T-cell (primary cell): ENCODE results near the gene PPP3CB. TPM values are rescaled to one million over a fixed set of nuclear protein-coding genes. Genes with fewer than 3 reads are reported as not detected.

ENCODE experiments used
- ATAC-seq, 4 experiments: fragments of 200-7000 bp in 3 of 4; fragments of 150-1000 bp in 1 of 4; cut with Tn5 transposase; replicated peaks in 1 of 4; 1 replicate in 3 of 4; 2 replicates in 1 of 4; pipeline ENCODE4 v1.10.0; 2021; ENCODE audit warnings: moderate library complexity in 3 of 4, mild to moderate bottlenecking in 2 of 4, moderate number of reproducible peaks in 1 of 4
- CTCF ChIA-PET, 2 donors: fragments of 300-600 bp; sonication (Branson Sonifier 250); formaldehyde crosslinking; loops; one replicate each; lab custom pipeline; 2022; ENCODE audit warnings: antibody characterized with exemption in 2 of 2; lab: Charles Lee
- POLR2A ChIA-PET, 2 donors: fragments of 300-600 bp; sonication (Branson Sonifier 250); formaldehyde crosslinking; loops; one replicate each; lab custom pipeline; 2022; ENCODE audit warnings: antibody characterized with exemption in 2 of 2; lab: Charles Lee
- DNase-seq, 35 experiments: peaks; one replicate each; pipeline versions ENCODE4 v3.0.0 to v3.0.0-alpha.2; 2013 to 2023
- H3K27ac ChIP-seq: one replicate; pipeline ENCODE4 v1.5.1; 2013; ENCODE audit warnings: low read length
- H3K27me3 ChIP-seq, 2 experiments: replicated peaks in 1 of 2; 1 replicate in 1 of 2; 2 replicates in 1 of 2; pipeline versions ENCODE4 v1.6.1 to v1.7.0; 2013; ENCODE audit warnings: low read length in 1 of 2, mixed read lengths in 1 of 2; ENCODE audit not compliant: control insufficient read depth in 2 of 2, insufficient read depth in 2 of 2; ENCODE audit errors: extremely low read depth in 1 of 2
- H3K36me3 ChIP-seq, 2 donors: 1 replicate in 1 of 2; 2 replicates in 1 of 2; pipeline versions ENCODE4 v1.6.1 to v1.7.0; 2013; ENCODE audit warnings: low read length in 1 of 2; ENCODE audit not compliant: control insufficient read depth in 2 of 2, insufficient read depth in 1 of 2; ENCODE audit errors: extremely low read depth in 1 of 2
- H3K4me1 ChIP-seq, 2 experiments: 1 replicate in 1 of 2; 2 replicates in 1 of 2; pipeline versions ENCODE4 v1.6.1 to v1.7.0; 2013; ENCODE audit warnings: low read length in 2 of 2, mixed read lengths in 1 of 2; ENCODE audit not compliant: insufficient read depth in 2 of 2, control insufficient read depth in 1 of 2; ENCODE audit errors: extremely low read depth in 1 of 2
- H3K4me3 ChIP-seq, 2 donors: 1 replicate in 1 of 2; 2 replicates in 1 of 2; pipeline versions ENCODE4 v1.5.1 to v1.7.0; 2013; ENCODE audit warnings: mild to moderate bottlenecking in 2 of 2, low read length in 1 of 2, moderate library complexity in 1 of 2; ENCODE audit not compliant: control insufficient read depth in 1 of 2; ENCODE audit errors: extremely low read depth in 1 of 2
- H3K9me3 ChIP-seq: 2 replicates; pipeline ENCODE4 v1.7.0; 2013
- H3K27ac Mint-ChIP-seq, 2 donors: one replicate each; pipeline ENCODE4 v1.8.0; 2020 to 2021; ENCODE audit warnings: mild to moderate bottlenecking in 2 of 2, mixed read lengths in 2 of 2
- H3K27me3 Mint-ChIP-seq, 2 donors: one replicate each; pipeline ENCODE4 v1.8.0; 2021 to 2022; ENCODE audit warnings: mixed read lengths in 2 of 2
- H3K36me3 Mint-ChIP-seq: one replicate; pipeline ENCODE4 v1.8.0; 2021; ENCODE audit warnings: mixed read lengths
- H3K4me1 Mint-ChIP-seq, 3 donors: one replicate each; pipeline ENCODE4 v1.8.0; 2020 to 2022; ENCODE audit warnings: mixed read lengths in 3 of 3, mild to moderate bottlenecking in 1 of 3
- H3K4me3 Mint-ChIP-seq, 3 donors: one replicate each; pipeline ENCODE4 v1.8.0; 2020 to 2022; ENCODE audit warnings: mild to moderate bottlenecking in 3 of 3, mixed read lengths in 3 of 3, moderate library complexity in 3 of 3
- H3K9me3 Mint-ChIP-seq, 3 donors: one replicate each; pipeline ENCODE4 v1.8.0; 2020 to 2022; ENCODE audit warnings: mixed read lengths in 3 of 3
- WGBS: methylation state at CpG from one replicate; pipeline ENCODE4 v1.1.5; 2013; ENCODE audit warnings: missing lambda C conversion rate; ENCODE audit not compliant: insufficient coverage; 5-methylcytosine and 5-hydroxymethylcytosine counted together
- total RNA-seq, 35 experiments: library from RNA in 6 of 35; stranded (reverse) in 6 of 35; fragments of 120-200 nt in 1 of 35; gene quantifications; one replicate each; pipeline versions ENCODE4 v1.2.1 to v1.2.4 and lab custom pipeline; 2013 to 2026

PPP3CB gene
- total RNA-seq, 5 donors from 2014 or later (not counting 1 experiment from before 2014, with no cell fraction given), result 35.5 to 39.5 (median 37.0) TPM

DNA sequence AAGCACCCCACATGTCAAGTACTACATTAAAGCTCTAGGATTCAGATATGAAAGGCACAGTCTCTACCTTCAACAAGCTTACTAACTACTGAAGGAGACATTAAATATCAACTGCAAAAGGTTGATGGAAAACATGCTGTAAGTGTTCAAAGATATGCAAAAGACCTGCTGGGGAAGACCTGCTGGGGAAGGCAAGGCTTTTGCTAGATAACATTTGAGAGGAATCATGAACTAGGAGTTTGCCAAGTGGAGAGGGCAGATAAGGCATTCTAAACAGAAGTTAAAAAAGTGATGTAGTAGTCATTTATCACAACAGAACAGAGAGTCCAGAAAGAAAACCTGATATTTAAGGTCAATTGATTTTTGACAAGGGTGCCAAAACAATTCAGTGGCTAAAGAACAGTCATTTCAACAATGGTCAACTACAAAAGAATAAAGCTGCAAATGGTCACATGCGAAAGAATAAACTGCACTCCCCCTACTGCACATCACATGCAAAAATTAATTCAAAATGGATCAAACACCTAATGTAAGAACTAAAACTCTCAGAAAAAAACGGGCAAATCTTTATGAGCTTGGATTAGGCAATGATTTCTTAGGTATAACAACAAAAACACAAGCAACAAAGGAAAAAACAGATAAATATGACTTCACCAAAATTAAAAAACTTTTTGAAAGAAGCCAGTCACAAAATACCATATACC is 39.5 kb downstream of the PPP3CB start:
- H3K27ac ChIP-seq, result no peak overlapping the region
- no peaks in the 10 kb centered on the region for H3K4me1 ChIP-seq
- peaks cover 0 to 3% (median 2%) of the 10 kb centered on the region in 3 donors for H3K4me1 Mint-ChIP-seq
- ChIA-PET POLR2A (interaction anchor here in 1 of 2 donors (0.6 kb wide), 1 partner anchor 143 kb away, joined by 3 read pairs; no protein-coding TSS in a partner anchor), CTCF (no interaction called here)
- no peak overlapping the region for H3K27ac Mint-ChIP-seq
- ATAC-seq, result no peak
- no peak for DNase-seq
- H3K4me3 ChIP-seq, result no peak overlapping the region
- 100% methylated on average over 1 of the region's 2 CpGs for WGBS
- H3K27me3 ChIP-seq, result no peaks in the 10 kb centered on the region
- H3K9me3 ChIP-seq, result no peaks in the 10 kb centered on the region
- no peak overlapping the region for H3K4me3 Mint-ChIP-seq
- no peaks in the 10 kb centered on the region for H3K9me3 Mint-ChIP-seq
- H3K27me3 Mint-ChIP-seq, result no peaks in the 10 kb centered on the region
- H3K36me3 ChIP-seq, result peaks cover 3 to 21% of the 10 kb centered on the region in 2 donors
- H3K36me3 Mint-ChIP-seq, result peaks cover 29% of the 10 kb centered on the region

DNA sequence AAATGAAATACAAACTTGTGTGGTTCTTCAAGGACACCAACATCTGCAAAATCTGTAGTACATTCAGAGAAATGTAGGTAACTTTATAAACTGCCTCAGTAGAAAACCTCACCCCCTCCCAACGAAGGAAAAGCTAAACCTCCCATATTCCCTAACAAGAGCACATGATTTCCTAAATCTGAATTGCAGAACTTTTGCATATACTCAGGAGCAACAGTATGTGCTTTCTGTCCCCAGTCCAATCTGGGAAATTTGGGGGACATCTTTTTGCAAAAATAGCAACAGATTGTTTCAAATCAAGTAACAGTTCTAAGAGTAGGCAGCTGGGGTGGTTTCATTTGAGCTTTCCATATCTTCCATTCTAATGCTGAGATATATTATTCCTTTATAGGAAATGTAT is 46.7 kb downstream of the PPP3CB start:
- Mint-ChIP-seq H3K27ac (no peak overlapping the region), H3K36me3 (peaks cover 32% of the 10 kb centered on the region), H3K4me1 (no peaks in the 10 kb centered on the region), H3K9me3 (no peaks in the 10 kb centered on the region), H3K27me3 (no peaks in the 10 kb centered on the region), H3K4me3 (no peak overlapping the region)
- ChIA-PET POLR2A (no interaction called here), CTCF (no interaction called here)
- Histone ChIP-seq H3K36me3 (peaks cover 3 to 35% of the 10 kb centered on the region in 2 donors), H3K27ac (no peak overlapping the region), H3K9me3 (no peaks in the 10 kb centered on the region), H3K27me3 (no peaks in the 10 kb centered on the region), H3K4me1 (no peaks in the 10 kb centered on the region), H3K4me3 (no peak overlapping the region)
- WGBS, result no CpG with 5 or more reads among the region's 1 CpG
- ATAC-seq, result no peak
- no peak for DNase-seq

DNA sequence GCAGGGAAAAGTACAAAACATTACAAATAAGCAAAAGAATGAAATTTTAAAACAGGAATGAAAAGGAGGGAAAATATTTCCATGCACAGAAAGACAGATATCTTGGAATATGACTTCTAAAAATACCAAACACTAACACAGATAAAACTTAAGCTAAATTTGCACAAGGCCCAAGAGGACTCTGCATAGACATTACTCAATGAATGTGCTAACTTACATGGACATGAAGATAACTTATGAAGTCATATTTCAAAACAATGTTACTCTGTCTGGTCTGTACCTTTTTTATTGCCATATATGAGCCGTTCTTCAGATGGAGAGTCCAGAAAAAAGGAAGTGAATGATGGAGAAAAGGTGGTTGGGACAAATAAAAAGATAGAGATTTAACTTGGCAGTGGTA is 47.4 kb downstream of the PPP3CB start:
- Mint-ChIP-seq H3K27ac (no peak overlapping the region), H3K27me3 (no peaks in the 10 kb centered on the region), H3K36me3 (peaks cover 32% of the 10 kb centered on the region), H3K4me1 (no peaks in the 10 kb centered on the region), H3K9me3 (no peaks in the 10 kb centered on the region), H3K4me3 (no peak overlapping the region)
- no peaks in the 10 kb centered on the region for H3K9me3 ChIP-seq
- H3K27me3 ChIP-seq, result no peaks in the 10 kb centered on the region
- DNase-seq (no peak), ATAC-seq (no peak)
- peaks cover 3 to 32% of the 10 kb centered on the region in 2 donors for H3K36me3 ChIP-seq
- H3K27ac ChIP-seq, result no peak overlapping the region
- CTCF ChIA-PET, result interaction anchor here in 1 of 2 donors (1.0 kb wide), 1 partner anchor 48 kb away, joined by 4 read pairs; the partner anchor contains the start of gene PPP3CB
- no peaks in the 10 kb centered on the region for H3K4me1 ChIP-seq
- WGBS, result 100% methylated on average over 1 of the region's 1 CpG
- POLR2A ChIA-PET, result no interaction called here
- H3K4me3 ChIP-seq, result no peak overlapping the region

DNA sequence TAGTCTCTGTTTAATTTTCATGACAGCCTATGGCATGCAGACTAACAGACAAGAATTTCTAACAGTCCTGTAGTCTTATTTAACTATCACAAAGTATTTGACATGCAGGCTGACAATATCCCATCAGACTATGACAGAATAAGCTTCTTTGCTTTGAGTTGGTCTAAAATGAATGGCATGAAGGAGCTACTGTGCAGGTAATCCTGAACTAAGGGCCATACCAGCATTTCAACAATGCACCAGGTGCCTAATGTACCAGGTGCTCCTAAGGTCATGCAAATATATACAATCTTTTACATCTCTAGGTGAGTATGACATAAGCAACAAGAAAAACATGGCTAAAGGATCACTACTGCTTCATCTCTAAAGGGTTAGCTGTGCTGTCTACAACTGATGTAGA is 48.9 kb downstream of the PPP3CB start:
- Histone ChIP-seq H3K36me3 (peaks cover 3 to 28% of the 10 kb centered on the region in 2 donors), H3K27ac (no peak overlapping the region), H3K4me3 (no peak overlapping the region), H3K9me3 (no peaks in the 10 kb centered on the region), H3K27me3 (no peaks in the 10 kb centered on the region), H3K4me1 (no peaks in the 10 kb centered on the region)
- peaks cover 0 to 5% (median 0%) of the 10 kb centered on the region in 3 donors for H3K4me1 Mint-ChIP-seq
- peaks cover 32% of the 10 kb centered on the region for H3K36me3 Mint-ChIP-seq
- no peak for ATAC-seq
- H3K4me3 Mint-ChIP-seq, result no peak overlapping the region
- CTCF ChIA-PET, result no interaction called here
- no peaks in the 10 kb centered on the region for H3K27me3 Mint-ChIP-seq
- no peak overlapping the region for H3K27ac Mint-ChIP-seq
- DNase-seq, result no peak
- POLR2A ChIA-PET, result no interaction called here
- H3K9me3 Mint-ChIP-seq, result no peaks in the 10 kb centered on the region

DNA sequence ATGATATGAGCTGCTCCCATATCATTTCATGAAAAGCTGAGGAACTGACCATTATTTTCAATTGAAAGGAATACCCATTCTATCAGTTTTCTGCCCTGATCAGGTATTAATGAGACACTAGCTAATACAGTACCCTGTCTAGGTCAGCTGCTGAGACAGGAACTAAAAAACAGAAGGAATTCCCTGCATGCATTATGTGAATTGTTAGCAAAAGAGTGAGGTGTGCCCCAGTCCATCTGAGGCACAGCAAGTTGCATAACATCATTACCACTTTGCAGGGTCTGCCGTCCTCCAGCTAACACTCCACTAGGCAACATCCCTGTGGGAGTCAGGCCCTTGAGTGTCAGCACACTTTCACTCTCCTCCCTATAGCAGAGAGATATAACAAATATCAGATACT is 51.4 kb downstream of the PPP3CB start:
- POLR2A ChIA-PET, result no interaction called here
- H3K9me3 Mint-ChIP-seq, result no peaks in the 10 kb centered on the region
- no peak for ATAC-seq

DNA sequence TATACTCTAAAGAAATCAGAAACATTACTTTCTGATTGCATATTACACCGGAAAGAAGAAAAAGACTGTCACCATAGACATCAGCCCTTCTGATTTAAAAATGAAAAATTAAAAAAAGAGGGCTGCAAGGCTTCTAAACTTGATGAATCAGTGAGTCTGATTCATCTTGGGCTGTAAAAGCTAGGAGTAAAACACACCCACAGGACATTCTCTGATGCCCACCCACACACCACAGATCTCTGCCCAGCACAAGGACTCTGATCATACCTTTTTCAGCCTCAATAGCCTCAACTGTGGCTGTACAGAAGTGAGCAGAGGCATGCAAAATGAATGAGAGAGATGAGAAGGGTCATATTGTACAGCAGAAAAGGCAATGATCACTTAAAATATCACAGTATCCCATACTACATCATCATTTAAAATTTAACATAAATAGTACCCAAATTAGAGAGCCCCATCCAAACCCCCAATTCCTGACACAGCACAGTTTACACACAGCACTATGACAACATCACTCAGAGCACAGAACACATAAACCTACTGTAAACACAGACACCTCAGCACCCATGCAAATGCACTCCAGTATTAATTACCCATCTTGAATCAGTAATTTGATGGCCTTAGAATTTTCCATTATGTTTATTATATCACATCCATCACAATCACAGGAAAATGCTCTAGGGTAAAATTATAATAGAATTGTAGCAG is 56.1 kb downstream of the PPP3CB start:
- no peak for DNase-seq
- Mint-ChIP-seq H3K9me3 (no peaks in the 10 kb centered on the region), H3K36me3 (peaks cover 32% of the 10 kb centered on the region), H3K4me3 (no peak overlapping the region), H3K27ac (peak overlapping the region in 1 of 2 donors; percentile 2), H3K27me3 (no peaks in the 10 kb centered on the region), H3K4me1 (peaks cover 0 to 11% (median 2%) of the 10 kb centered on the region in 3 donors)
- no peak overlapping the region for H3K27ac ChIP-seq
- CTCF ChIA-PET, result no interaction called here
- H3K4me3 ChIP-seq, result no peak overlapping the region
- POLR2A ChIA-PET, result no interaction called here
- no peak for ATAC-seq
- no peaks in the 10 kb centered on the region for H3K4me1 ChIP-seq
- WGBS, result no CpG with 5 or more reads among the region's 1 CpG
- no peaks in the 10 kb centered on the region for H3K9me3 ChIP-seq
- H3K27me3 ChIP-seq, result no peaks in the 10 kb centered on the region
- H3K36me3 ChIP-seq, result peaks cover 0 to 28% of the 10 kb centered on the region in 2 donors

More for the DNA sequence above, 51.4 kb downstream of the PPP3CB start:
- Histone ChIP-seq H3K9me3 (no peaks in the 10 kb centered on the region), H3K4me1 (no peaks in the 10 kb centered on the region), H3K36me3 (peaks cover 3 to 29% of the 10 kb centered on the region in 2 donors), H3K4me3 (no peak overlapping the region), H3K27ac (no peak overlapping the region), H3K27me3 (no peaks in the 10 kb centered on the region)
- no peak for DNase-seq
- Mint-ChIP-seq H3K4me3 (no peak overlapping the region), H3K36me3 (peaks cover 37% of the 10 kb centered on the region), H3K27ac (no peak overlapping the region), H3K27me3 (no peaks in the 10 kb centered on the region), H3K4me1 (peaks cover 0 to 5% (median 0%) of the 10 kb centered on the region in 3 donors)
- CTCF ChIA-PET, result no interaction called here
- WGBS, result no CpG with 5 or more reads among the region's 1 CpG
